Thyroid gland (tissue), 4 donors: ENCODE data around the gene KCNJ18.
"Not testable (repeated sequence)": the region's sequence is repeated elsewhere in the genome, so short reads cannot be mapped to it uniquely, and the experiment has no call there.

Source experiments
- POLR2A ChIP-seq, 2 donors: fragments of 450-650 bp; IDR thresholded peaks; one replicate each; pipeline ENCODE4 v1.6.1; 2017; ENCODE audit warnings: antibody characterized with exemption in 2 of 2, mild to moderate bottlenecking in 2 of 2, moderate library complexity in 1 of 2
- TF ChIP-seq, protein P1 (sequence below), 6 experiments: fragments of 200-600 bp in 3 of 6; fragments of 450-650 bp in 3 of 6; sonication (generic) in 3 of 6; IDR thresholded peaks; one replicate each; pipeline ENCODE4 v1.5.1; 2016 to 2019; ENCODE audit warnings: antibody characterized with exemption in 6 of 6, mild to moderate bottlenecking in 2 of 6, inconsistent platforms in 1 of 6, moderate library complexity in 1 of 6

DNA sequence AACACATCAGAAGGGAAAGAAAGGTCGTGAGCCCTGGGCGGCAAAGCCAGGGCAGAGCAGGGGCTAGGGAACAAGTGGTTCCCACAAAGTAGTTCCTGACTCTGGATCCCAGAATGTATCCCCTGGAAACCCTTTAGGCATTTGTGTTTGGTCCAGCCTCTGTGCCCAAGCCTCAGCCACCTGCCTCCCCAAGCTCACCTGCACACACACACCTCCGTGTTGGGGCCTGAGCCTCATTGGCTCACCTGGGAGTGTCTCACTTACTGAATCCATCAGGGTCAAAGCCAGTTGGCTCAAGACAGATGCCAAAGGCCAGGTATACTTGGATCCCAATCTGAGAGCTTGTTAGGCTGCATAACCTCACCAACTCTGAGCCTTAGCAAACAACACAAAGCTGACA, 54.1 kb downstream of the KCNJ18 start:
- TF ChIP-seq POLR2A (IDR thresholded peaks at IDR 0.05) = not testable (repeated sequence)
- TF ChIP-seq, protein P1, sequence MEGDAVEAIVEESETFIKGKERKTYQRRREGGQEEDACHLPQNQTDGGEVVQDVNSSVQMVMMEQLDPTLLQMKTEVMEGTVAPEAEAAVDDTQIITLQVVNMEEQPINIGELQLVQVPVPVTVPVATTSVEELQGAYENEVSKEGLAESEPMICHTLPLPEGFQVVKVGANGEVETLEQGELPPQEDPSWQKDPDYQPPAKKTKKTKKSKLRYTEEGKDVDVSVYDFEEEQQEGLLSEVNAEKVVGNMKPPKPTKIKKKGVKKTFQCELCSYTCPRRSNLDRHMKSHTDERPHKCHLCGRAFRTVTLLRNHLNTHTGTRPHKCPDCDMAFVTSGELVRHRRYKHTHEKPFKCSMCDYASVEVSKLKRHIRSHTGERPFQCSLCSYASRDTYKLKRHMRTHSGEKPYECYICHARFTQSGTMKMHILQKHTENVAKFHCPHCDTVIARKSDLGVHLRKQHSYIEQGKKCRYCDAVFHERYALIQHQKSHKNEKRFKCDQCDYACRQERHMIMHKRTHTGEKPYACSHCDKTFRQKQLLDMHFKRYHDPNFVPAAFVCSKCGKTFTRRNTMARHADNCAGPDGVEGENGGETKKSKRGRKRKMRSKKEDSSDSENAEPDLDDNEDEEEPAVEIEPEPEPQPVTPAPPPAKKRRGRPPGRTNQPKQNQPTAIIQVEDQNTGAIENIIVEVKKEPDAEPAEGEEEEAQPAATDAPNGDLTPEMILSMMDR (IDR thresholded peaks at IDR 0.05) = not testable (repeated sequence)
